ENCODE measurements around the gene CD1E. TPM values are rescaled to one million over a fixed set of nuclear protein-coding genes. Genes with fewer than 3 reads are reported as not detected.

Gene CD1E
- total RNA-seq, 2 experiments from 2014 or later: not detected

GRCh38 chr1:158330391-158331105 is 23.1 kb upstream of the CD1E start:
- no peak for TF ChIP-seq CTCF (IDR thresholded peaks at IDR 0.05)
- POLR2A ChIA-PET: no interaction called here
- Histone ChIP-seq H3K36me3 (ENCODE audit: insufficient read depth, low read length) (no peaks in the 10 kb centered on the region), H3K4me3 (ENCODE audit: low read length) (no peak overlapping the region), H3K27ac (ENCODE audit: low read depth in 1 of 2, low read length in 2 of 2) (no peak overlapping the region), H3K4me1 (ENCODE audit: insufficient read depth, low read length) (peaks cover 2% of the 10 kb centered on the region), H3K27me3 (ENCODE audit: control insufficient read depth in 1 of 2, insufficient read depth in 2 of 2, low read length in 2 of 2) (peaks cover 0 to 17% of the 10 kb centered on the region in 2 experiments), H3K9me3 (ENCODE audit: control insufficient read depth in 1 of 2, insufficient read depth in 1 of 2, low read length in 2 of 2) (peaks cover 0 to under 1% of the 10 kb centered on the region in 2 experiments)
- Mint-ChIP-seq H3K27me3 (peaks cover 17% of the 10 kb centered on the region), H3K9me3 (no peaks in the 10 kb centered on the region), H3K4me3 (no peak overlapping the region), H3K36me3 (ENCODE audit: low read depth) (no peaks in the 10 kb centered on the region), H3K4me1 (ENCODE audit: low read depth) (peaks cover 22% of the 10 kb centered on the region), H3K27ac (no peak overlapping the region)
- CTCF ChIA-PET: interaction anchor here (1.0 kb wide), 1 partner anchor 126 kb away, joined by 3 read pairs; no protein-coding TSS in a partner anchor
- no peak for ATAC-seq (ENCODE audit: poor library complexity)
- intact Hi-C loops (cut with DNase I, micrococcal nuclease): loop anchor here in 1 of 2 experiments (10.0 kb wide), 1 partner anchor 126 kb away; no protein-coding TSS in a partner anchor
- DNase-seq: no peak

GRCh38 chr1:158331106-158331425 is 22.6 kb upstream of the CD1E start:
- CTCF ChIA-PET: no interaction called here
- intact Hi-C loops (cut with DNase I, micrococcal nuclease): loop anchor here in 1 of 2 experiments (10.0 kb wide), 1 partner anchor 126 kb away; no protein-coding TSS in a partner anchor
- no peak overlapping the region for H3K4me3 Mint-ChIP-seq

GRCh38 chr1:158331481-158332150 is 22.1 kb upstream of the CD1E start, which contains the start of gene CD1B:
TSS of gene CD1B (minus strand) at chr1:158331531. CDS start at chr1:158331423, 108 bp downstream.
- ATAC-seq (ENCODE audit: poor library complexity): no peak
- H3K4me3 Mint-ChIP-seq: no peak within 1 kb of the TSS
- H3K36me3 Mint-ChIP-seq (ENCODE audit: low read depth): no peaks in the 10 kb centered on the region
- ChIA-PET POLR2A (no interaction called here), CTCF (no interaction called here)
- no peak for TF ChIP-seq CTCF (IDR thresholded peaks at IDR 0.05)
- Histone ChIP-seq H3K27ac (ENCODE audit: low read depth in 1 of 2, low read length in 2 of 2) (no peak within 1 kb of the TSS), H3K4me1 (ENCODE audit: insufficient read depth, low read length) (peaks cover 7% of the 10 kb centered on the region), H3K27me3 (ENCODE audit: control insufficient read depth in 1 of 2, insufficient read depth in 2 of 2, low read length in 2 of 2) (peaks cover 0 to 17% of the 10 kb centered on the region in 2 experiments), H3K4me3 (ENCODE audit: low read length) (no peak within 1 kb of the TSS), H3K36me3 (ENCODE audit: insufficient read depth, low read length) (no peaks in the 10 kb centered on the region), H3K9me3 (ENCODE audit: control insufficient read depth in 1 of 2, insufficient read depth in 1 of 2, low read length in 2 of 2) (peaks cover 0 to 9% of the 10 kb centered on the region in 2 experiments)
- H3K27me3 Mint-ChIP-seq: peaks cover 17% of the 10 kb centered on the region
- H3K4me1 Mint-ChIP-seq (ENCODE audit: low read depth): peaks cover 22% of the 10 kb centered on the region
- no peak for DNase-seq
- intact Hi-C loops (cut with DNase I, micrococcal nuclease): loop anchor here in 1 of 2 experiments (10.0 kb wide), 1 partner anchor 127 kb away; no protein-coding TSS in a partner anchor
- H3K27ac Mint-ChIP-seq: no peak within 1 kb of the TSS
- no peaks in the 10 kb centered on the region for H3K9me3 Mint-ChIP-seq

More at GRCh38 chr1:158331106-158331425, 22.6 kb upstream of the CD1E start:
- Mint-ChIP-seq H3K4me1 (ENCODE audit: low read depth) (peaks cover 22% of the 10 kb centered on the region), H3K36me3 (ENCODE audit: low read depth) (no peaks in the 10 kb centered on the region), H3K27me3 (peaks cover 17% of the 10 kb centered on the region), H3K27ac (no peak overlapping the region), H3K9me3 (no peaks in the 10 kb centered on the region)
- no peak overlapping the region for H3K4me3 ChIP-seq (ENCODE audit: low read length)
- DNase-seq (no peak), ATAC-seq (ENCODE audit: poor library complexity) (no peak)
- H3K27ac ChIP-seq (ENCODE audit: low read depth in 1 of 2, low read length in 2 of 2): no peak overlapping the region
- H3K9me3 ChIP-seq (ENCODE audit: control insufficient read depth in 1 of 2, insufficient read depth in 1 of 2, low read length in 2 of 2): peaks cover 0 to 4% of the 10 kb centered on the region in 2 experiments
- no peak for TF ChIP-seq CTCF (IDR thresholded peaks at IDR 0.05)
- POLR2A ChIA-PET: no interaction called here
- no peaks in the 10 kb centered on the region for H3K36me3 ChIP-seq (ENCODE audit: insufficient read depth, low read length)
- H3K4me1 ChIP-seq (ENCODE audit: insufficient read depth, low read length): peaks cover 3% of the 10 kb centered on the region
- H3K27me3 ChIP-seq (ENCODE audit: control insufficient read depth in 1 of 2, insufficient read depth in 2 of 2, low read length in 2 of 2): peaks cover 0 to 17% of the 10 kb centered on the region in 2 experiments

Measured in CD4-positive, alpha-beta T cell (primary cell).